Ureter (tissue), 1 donor: ENCODE measurements around the gene MAN1A1. TPM values are rescaled to one million over a fixed set of nuclear protein-coding genes. Genes with fewer than 3 reads are reported as not detected.

Experiments
- DNase-seq: peaks from one replicate; pipeline ENCODE4 v3.0.0-alpha.2; 2020; ENCODE audit warnings: low spot score
- total RNA-seq: library from RNA; stranded (reverse); gene quantifications from one replicate; pipeline ENCODE4 v1.2.4, GENCODE V29; 2023
- donor health status: DM: yes; HTN: yes; CAD: no.

The MAN1A1 gene
- total RNA-seq, 1 donor from 2014 or later: 56.8 TPM

DNA sequence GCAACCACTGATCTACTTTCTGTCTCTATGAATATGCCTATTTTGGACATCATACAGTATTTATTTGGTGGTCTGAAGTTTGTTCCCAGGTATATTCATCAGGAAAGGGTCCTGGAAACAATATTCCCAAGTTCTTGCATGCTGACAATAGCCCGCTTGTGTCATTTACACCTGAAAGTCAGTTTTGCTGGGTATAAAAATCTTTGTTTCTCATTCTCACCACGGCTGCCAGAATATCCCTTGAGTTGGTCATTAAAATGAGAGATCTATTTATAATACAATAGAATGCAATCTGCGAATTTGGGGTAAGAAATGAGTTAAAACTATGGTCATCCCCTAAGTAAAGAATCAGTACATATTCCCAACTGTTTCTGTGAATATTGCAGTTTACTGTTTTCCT lies 79.0 kb downstream of the MAN1A1 start:
- DNase-seq: no peak

DNA sequence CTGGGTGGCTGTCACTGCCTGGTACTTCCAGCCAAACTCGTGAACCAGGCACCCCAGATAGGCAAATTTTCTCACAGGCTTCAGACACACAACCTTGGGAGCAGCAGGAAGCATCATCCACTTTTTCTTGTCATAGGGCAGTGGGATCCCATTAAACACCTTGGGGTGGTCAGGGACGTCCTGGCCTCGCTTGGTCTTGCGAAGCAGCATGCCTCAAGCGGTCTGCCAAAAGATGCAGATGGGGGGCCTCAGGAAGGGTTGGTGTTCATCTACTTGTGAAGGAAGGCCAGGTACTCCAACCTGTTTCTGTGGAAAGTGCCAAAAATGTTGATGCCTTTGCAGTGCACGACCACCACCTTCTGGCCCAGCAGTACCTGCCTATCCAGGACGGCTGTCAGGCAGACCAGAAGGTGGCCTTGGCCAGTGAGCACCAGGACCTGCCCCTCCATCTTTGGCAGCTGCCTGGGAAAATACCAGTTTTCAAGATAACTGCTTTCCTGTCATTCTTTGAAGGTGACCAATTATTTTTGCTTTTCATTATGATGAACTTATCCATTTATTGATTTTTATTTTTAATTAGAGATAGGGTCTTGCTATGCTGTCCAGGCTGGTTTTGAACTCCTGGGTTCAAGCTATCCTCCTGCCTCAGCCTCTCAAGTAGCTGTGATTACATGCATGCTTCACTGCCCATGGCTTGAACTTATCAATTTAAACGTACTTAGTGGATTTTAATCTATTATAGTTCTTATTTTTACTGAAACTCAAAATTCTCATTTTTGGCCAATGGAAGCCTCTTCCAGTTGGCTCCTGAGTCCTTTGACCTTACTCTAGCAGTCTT lies 80.1 kb downstream of the MAN1A1 start:
- no peak for DNase-seq

DNA sequence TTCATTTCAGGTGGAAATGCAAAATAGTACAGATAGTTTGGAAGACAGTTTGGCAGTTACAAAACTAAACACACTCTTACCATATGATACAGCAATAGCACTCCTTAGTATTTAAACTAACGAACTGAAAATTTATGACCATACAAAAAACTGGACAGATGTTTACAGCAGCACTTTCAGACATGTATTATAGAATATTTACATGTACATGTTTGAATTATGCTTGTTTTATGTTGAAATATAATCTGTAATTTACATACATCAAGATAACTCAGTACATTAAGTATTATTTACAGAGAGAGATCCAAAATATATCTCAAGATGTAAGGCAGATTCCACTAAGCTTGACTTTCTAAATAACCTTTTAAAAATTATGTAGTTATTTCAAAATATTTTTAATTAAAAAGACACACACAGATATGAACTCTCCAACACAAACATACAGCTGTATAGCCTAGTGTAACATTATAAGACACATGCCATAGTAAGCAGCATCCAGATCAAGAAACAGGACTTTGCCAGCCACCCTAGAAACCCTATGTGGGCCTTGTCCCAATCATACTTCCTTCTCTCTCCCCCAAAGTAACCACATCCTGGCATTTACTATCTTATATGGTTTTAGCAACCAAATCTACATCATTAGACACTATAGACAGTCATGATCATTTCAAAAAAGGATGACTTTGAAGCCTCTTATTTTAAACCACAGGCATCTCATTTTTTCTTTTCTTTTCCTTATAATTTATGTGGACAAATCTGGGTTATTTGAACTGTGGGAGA lies 82.2 kb downstream of the MAN1A1 start:
- DNase-seq: no peak

DNA sequence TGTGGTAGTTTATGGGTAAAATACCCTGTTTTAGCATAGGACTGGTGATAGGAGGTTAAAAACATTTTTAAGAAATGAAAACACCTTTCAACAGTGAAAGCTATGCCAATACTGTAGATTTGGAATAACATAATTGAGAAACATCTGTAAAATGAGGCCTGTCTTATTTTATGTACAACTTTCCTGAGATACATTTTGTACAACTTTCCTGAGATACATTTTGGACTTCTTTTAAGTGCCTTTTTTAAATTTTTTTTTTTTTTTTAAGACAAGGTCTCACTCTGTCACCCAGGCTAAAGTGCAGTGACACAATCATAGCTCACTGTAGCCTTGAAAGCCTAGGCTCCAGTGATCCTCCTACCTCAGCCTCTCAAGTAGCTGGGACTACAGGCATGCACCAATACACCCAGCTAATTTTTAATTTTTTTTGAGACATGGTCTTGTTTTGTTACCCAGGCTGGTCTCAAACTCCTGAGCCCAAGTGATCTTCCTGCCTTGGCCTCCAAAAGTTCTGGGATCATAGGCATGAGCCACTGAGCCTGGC lies 84.6 kb downstream of the MAN1A1 start:
- no peak for DNase-seq

DNA sequence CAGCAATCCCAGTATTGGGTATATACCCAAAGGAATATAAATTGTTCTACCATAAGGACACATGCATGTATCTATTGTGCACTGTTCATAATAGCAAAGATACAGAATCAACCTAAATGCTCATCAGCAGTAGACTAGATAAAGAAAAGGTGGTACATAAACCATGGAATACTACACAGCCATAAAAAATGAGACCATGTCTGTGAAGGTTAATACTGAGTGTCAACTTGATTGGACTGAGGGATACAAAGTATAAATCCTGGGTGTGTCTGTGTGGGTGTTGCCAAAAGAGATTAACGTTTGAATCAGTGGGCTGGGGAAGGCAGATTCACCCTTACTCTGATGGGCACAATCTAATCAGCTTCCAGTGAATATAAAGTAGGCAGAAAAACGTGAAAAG lies 86.9 kb downstream of the MAN1A1 start:
- DNase-seq: no peak

DNA sequence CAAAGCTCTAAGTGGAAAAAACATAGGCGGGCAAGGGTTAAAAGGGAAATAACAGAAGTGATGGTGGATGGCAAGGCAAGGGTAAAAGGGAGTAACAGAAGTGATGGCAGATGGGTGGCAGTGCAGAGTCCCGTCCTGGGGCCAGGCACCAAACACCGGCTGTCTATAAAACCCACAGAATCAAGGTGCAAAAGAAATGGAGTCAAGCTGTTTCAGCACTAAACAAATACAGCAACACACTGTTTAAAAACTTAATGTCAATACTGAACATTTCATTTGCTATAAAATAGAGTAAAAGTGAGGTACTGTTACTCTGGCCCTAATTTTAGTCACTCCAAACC lies 87.6 kb downstream of the MAN1A1 start:
- DNase-seq: no peak

DNA sequence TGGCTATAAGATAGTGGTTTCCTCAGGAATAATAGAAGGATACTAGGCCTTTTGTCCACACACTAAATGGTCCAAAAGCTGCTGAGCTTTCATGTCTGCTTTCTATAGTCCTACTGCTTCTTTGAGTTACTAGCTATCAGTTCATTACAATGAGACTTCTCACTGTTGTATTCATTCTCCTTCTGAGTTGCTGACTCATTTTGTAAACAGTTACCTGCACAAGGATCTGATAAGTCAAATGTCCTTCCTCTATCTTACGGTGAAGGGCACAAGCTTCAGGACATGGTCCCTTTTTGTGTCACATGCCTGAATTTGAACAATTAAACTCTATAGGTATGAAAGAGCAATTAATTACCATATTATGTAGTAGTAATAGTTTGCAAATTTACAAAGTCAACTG lies 90.5 kb downstream of the MAN1A1 start:
- DNase-seq: no peak

DNA sequence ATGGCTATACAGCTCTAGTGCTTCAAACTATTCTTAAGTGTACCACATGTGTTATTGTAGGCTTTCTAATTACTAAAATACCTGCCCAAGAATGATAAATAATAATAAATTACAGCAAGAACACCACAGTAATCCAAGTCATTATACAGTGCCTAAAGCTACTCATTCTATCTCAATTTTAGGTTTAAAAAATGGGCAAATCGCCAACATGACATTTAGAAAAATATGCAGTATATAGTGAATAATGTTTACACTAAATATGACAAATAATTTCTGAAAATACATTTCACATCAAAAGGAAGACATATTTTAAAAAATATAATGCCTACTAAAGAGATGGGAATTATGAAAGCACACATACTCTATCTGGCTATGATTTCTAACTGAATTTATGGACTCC lies 91.8 kb downstream of the MAN1A1 start:
- no peak for DNase-seq

DNA sequence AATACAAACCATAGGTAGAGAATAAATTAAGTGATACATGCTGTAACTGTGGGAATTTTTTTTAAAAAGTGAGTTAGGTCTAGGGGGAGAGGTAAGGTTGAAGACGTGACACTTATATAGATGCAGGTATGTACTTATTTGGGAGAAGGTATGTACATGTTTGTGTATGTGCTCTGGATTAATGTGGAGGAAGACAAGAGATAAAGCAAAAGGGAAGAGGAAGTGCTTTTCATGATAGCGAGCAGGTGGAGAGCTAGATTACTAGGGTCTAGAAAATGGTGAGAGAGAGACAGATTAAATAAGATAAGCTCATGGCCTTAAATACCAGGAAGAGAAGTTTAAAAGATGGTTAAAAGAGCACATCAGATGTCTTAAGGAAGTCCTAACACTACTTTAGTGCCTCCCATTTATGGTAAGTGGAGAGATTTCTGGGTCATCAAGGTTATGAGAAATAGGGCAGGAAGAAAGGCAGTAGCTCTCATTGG lies 92.5 kb downstream of the MAN1A1 start:
- DNase-seq: no peak

DNA sequence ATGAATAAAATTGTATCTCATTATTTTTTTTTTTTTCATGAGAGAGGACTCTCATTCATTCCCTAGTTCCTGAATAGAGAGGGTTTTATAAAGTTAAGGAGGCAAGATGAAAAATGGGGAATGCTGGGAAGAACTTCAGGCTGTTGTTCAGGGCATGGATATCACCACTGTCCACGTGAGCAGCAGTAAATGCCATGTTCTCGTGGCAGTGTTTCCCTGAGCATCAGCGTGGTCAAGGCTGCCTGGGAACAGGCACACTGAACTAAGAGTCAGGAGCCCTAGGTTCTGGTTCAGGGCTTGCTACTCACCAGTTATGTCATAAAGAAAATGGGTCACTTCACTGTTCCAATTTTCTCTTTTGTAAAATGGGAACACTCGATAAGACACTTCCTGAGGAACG lies 93.2 kb downstream of the MAN1A1 start:
- DNase-seq: no peak

DNA sequence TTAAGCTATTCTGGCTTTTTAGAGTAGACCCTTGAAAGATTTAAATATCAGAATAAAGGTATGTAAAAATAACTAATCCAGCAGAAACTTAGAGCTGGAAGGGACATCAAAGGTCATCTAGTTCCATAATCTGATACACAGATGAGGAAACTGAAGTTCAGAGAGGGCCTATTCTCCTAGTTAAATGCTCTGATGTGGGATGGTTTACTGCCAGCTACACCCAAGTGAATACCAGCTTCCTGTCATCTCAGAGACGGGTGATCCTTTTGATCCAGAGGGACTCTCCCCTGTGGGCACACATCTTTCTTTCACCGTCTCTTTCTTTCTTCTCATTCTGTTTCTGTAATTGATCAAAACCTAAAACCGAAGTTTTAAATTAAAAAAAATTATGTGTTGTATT lies 94.1 kb downstream of the MAN1A1 start:
- no peak for DNase-seq

DNA sequence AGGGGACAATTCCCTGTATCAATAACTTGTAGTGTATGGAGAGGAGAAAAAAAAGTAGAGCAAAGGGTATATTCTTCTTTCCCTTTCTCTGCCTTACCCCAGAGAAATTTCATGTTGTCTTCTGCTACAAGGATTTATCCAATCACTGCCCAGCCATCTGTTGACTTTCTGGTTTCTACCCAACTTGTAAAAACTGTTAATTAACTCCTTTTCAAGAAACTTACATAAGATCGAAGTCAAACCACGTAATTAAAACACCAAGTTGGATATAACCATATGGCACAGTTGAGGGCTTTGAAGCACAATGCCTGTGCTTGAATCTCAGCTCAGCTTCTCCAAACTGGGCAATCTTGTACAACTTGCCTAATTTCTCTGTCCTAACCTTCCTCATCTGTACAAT lies 99.5 kb downstream of the MAN1A1 start:
- DNase-seq: no peak

DNA sequence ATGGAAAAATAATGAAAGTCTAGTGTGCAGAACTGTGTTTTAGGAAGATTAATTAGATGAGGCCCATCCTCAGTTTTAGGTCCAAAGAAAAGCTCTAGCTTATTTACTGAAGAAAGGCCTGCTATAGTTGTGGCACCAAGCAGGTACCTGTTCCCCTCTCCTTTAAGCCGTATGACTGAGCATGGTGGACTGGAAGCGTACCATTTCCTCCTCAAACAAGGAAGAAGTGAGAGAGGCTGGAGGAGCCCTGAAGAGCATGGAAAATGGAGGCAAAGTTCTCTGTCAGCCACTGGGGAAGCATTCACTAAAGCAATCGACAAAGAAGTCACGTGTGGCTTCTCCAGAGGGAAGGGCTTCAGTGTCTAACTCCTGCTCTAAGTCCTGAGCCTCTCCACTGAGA lies 100.2 kb downstream of the MAN1A1 start:
- DNase-seq: no peak

DNA sequence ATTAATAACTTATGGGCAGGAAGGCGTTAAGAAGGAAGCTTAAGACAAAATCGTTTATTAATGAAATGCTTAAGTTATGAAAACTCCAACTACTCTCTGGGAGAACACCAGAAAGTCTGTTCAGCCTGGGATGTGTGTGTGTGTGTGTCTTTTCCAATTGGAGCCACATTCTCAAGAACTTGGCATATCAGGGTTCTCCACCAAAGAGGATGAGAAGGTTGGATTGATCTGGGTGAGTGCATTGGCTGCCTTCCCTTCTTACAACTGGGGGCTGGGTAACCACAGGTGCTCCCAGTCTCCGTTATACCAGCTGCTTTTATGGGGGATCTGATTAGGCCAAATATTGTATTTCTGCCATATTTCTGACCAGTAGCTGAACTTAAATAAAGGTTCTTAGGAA lies 102.1 kb downstream of the MAN1A1 start:
- no peak for DNase-seq

DNA sequence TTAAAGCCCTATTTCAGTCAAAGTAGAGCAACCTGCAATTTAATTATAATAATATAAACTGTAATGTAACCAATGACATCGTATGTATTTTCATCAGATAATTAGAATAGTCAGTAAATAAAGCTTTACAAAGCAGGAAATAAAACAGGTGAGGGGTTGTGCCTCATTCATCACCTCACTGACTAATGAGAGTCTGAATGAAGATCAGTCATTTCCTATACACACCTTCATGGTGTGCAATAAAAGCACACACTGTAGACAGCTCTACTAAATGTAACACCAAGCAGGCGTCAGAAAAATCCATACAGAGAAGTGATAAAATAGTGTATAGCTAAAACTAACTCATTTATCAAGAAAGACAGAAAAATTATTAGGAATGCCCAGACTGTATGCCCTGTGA lies 105.9 kb downstream of the MAN1A1 start:
- DNase-seq: no peak

DNA sequence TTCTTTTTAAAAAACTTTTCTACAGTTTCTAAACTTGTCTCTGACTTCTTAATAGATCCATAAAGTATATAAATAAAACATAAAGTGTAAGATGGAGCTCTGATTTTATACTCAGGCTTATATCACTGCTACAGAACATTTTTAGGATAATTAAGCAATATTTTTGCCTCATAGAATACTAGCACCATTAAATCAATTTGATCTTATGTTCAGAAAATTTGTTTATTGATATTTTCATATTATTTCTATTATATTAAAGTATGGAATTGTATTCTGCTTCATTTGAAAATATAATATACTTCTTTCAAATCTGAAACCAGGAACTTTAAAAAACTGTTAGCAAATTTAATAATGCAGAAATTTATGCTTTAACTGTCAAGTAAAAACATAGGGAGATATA lies 106.5 kb downstream of the MAN1A1 start:
- no peak for DNase-seq

DNA sequence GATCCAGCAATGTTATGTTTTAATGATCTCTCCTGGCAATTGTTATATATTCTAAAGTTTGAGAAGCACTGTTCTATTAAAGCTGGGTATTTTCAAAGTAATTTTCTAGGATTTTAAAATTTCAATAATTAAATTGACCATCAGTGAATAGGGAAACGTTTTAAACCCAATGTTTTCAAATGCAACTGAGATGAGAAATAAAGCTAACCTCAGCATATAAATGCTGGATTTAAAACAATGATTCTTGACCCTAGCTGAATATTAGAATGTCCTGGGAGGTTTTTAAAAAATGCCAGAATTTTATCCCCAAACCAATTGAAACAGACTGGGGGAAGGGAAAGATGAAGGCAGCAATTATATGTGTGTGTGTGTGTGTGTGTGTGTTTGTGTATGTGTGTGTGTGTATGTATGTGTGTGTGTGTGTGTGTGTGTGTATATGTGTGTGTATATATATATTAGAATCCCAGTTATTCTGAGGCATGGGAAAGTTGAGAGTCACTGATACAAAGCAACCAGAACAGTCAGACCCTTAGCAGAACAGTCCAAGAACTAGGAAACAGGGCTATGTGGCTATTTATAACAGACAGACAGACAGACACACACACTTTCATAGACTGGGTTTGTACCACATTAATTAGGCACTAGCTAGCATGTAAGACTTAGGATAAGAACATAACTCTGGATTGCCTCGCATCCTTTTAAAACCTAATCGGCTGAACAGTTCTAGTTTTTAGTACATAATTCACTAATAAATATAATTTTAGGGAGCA lies 107.8 kb downstream of the MAN1A1 start:
- no peak for DNase-seq

DNA sequence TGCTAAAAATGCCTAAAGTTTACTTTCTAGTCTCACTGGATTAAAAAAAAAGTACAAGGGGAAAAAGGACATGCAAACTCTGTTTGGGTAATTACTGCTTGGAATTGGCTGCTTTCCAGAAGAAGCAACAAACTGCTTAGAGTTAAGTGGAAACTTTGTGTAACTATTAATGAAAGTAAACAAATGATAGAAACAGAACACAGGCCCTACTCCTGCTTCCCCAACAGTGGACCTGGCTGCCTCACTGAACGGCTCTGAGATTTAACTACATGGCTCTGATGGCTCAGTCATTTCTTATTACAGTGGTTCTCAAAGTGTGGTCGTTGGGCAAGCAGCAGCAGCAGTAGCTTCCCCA lies 108.5 kb downstream of the MAN1A1 start:
- DNase-seq: no peak

DNA sequence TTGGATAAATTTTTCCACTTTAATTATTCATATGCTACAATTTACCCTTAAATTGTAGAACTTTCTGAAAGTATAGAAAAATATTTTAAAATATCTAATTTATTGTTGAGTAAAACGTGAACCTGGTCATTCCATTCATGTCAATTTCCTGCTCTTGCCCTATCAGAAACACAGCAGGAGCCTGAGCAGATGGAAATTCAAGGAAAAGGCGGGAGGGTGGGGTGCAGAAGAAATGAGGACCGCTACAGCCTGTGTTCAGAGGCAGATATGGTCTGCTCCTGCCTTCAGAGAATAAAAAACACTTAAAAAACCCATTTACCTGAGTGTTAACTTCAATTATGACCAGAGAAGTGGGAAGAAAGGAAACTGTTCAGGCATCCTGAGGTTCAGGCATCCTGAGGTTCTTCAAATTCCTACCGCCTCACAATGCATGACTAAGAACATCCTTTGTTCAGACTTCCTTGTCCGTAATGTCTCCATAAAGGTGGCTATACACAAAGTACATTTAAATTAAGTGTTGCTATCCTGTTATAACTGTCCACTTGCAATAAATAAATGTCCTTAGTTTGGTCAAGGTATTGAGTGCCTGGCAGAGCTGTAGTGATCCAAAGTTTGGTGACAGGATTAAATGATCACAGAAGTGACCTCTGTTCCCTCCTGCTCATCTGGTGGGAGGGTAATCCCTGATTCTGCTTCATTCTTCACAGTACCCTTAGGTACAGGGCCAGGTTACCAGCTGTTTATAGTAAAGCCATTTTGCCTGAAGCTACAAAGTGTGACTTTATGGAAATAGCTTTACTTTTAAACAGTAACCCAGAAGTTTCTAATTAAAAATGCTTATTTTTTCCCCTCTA lies 109.1 kb downstream of the MAN1A1 start:
- DNase-seq: no peak

DNA sequence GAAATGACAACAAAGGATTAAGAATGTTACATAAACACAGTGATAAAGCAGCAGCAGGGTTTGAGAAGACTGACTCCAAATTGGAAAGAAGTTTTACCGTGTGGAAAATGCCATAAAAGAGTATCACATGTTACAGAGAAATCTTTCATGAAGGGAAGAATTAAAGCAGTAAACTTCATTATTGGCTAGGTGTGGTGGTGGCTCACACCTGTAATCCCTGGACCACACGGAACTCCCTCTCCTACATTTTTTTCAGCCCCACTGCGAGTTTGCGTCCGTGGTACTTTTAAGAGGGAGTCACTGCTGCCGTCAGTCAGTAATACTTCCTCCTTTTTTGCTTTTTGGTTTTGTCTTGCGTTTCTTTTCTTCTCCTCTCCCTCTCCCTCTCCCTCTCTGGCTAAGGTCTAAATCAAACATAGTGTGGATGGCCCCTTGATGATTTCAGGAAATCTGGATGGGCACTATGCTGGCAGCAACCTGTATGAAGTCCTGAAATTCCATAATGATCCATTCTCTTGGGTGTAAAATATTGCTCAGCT lies 112.3 kb downstream of the MAN1A1 start:
- no peak for DNase-seq

DNA sequence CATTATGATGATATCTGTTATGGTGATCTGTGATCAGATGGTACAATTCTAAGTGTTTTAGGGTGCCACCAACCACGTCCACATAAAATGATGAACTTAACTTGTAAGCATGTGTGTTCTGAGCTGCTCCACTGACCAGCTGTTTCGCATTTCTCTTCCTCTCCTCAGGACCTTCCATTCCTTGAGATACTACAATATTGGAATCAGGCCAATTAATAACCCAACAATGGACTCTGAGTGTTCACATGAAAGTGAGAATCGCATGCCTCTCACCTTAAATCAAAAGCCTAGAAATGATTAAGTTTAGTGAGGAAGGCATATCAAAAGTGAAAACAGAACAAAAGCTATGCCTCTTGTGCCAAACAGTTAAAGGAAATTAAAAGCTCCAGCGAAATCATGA lies 114.6 kb downstream of the MAN1A1 start:
- no peak for DNase-seq
